Mammary epithelial cell (primary cell): ENCODE measurements around the gene GFRA1.

Experiments used
- CTCF ChIP-seq, 2 donors: IDR thresholded peaks in 1 of 2; conservative IDR thresholded peaks in 1 of 2; 2 replicates each; pipeline ENCODE4 v1.5.1; 2011 to 2012; ENCODE audit warnings: inconsistent platforms in 2 of 2, low read length in 2 of 2, mild to moderate bottlenecking in 2 of 2, control low read depth in 1 of 2, low read depth in 1 of 2; ENCODE audit not compliant: insufficient read depth in 1 of 2; ENCODE audit errors: extremely low read depth in 1 of 2
- EZH2 ChIP-seq: IDR thresholded peaks from 2 replicates; pipeline ENCODE4 v1.6.1; 2012; ENCODE audit warnings: low read length, inconsistent platforms, borderline replicate concordance

GRCh38 chr10:116183733-116184511 is 89.1 kb downstream of the GFRA1 start:
- TF ChIP-seq CTCF (conservative IDR thresholded peaks at IDR 0.05 in 1 of 2, IDR thresholded peaks at IDR 0.05 in 1 of 2; ENCODE audit: extremely low read depth in 1 of 2, insufficient read depth in 1 of 2, low read depth in 1 of 2, low read length in 2 of 2) (no peak), EZH2 (no peak)
